ENCODE results near the gene SLC38A8.
A peak's percentile ranks its signal among the peaks of the same experiment; 100 is the strongest.

The SLC38A8 gene

GRCh38 chr16:84068783-84069462 is 26.3 kb upstream of the SLC38A8 start:
- DNase-seq (ENCODE audit: low read depth in 3 of 3), result no peak

- no peak for DNase-seq (ENCODE audit: low read depth in 3 of 3)
These were observed 25.4 kb upstream of the SLC38A8 start for GRCh38 chr16:84068041-84068440.

DNA sequence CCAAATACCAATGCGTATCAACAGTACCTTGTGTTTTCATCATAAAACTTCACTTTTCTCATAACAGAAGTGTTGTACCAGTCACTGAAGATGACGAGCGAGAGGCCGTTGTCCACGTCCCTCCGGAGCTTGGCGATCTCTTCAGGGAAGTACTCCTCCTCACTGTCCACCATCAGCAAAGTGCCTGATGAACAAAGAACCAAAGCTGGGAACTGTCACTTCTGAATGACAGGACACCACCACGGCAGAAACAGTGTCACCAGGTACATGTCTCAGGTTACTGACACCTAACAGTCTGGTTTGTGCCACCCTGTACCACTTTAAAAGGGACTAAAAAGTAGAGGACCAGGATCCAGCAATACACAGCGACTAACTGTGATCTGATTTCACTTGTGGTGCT is 25.0 kb upstream of the SLC38A8 start:
- no peak for DNase-seq (ENCODE audit: low read depth in 3 of 3)

DNA sequence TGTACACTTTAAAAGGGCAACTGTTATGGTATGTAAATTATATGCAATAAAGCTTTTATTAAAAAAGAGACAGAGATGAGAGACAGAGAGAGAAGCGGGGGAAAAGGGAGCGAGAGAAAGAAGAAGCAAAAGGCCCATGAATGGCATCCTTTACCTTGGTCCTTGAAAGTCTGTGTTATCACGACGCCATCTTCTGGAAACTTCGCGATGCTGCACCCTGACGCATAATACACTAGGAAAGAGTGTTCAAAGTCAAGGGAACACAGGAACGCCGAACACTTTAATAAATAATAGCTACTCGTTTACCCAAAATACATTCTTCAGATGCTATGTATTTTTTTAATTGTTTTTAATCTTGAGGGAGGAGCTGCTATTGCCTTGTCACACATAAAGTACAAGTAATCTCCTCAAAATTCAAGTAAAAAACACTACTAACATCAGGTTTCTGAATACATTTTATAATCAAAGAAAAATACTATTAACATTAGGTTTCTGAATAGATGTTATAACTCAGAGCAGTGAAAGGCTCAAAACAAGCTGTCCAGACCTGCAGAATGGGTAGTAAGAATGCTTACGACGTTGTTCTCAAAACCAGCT is 23.0 kb upstream of the SLC38A8 start:
- peak in 1 of 3 experiments; percentile 20 for DNase-seq (ENCODE audit: low read depth in 3 of 3)

DNA sequence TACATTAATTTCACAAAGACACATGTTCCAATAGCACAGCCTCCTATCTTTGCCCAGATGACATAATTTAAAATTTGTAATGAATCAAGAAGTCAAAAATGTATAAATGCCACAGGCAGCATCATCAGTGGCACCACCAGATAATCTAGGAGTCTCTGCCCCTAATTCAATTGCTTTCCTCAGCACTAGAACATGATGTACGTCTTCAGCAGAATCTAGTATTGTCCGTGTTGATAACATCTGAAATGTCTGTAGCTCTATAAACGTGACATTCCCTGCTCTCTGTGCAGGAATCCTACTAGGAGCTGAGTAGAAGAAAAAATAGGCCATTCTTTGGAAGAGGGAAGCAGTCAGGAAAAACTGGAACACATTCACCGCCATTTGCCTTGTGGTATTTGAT is 21.4 kb upstream of the SLC38A8 start:
- DNase-seq (ENCODE audit: low read depth in 3 of 3), result no peak

- peak; percentile 43 to 69 (median 50) for DNase-seq (ENCODE audit: low read depth in 3 of 3)
These were observed 20.4 kb upstream of the SLC38A8 start for GRCh38 chr16:84062734-84063640.

GRCh38 chr16:84061236-84061819 is 18.7 kb upstream of the SLC38A8 start:
- no peak for DNase-seq (ENCODE audit: low read depth in 3 of 3)

DNA sequence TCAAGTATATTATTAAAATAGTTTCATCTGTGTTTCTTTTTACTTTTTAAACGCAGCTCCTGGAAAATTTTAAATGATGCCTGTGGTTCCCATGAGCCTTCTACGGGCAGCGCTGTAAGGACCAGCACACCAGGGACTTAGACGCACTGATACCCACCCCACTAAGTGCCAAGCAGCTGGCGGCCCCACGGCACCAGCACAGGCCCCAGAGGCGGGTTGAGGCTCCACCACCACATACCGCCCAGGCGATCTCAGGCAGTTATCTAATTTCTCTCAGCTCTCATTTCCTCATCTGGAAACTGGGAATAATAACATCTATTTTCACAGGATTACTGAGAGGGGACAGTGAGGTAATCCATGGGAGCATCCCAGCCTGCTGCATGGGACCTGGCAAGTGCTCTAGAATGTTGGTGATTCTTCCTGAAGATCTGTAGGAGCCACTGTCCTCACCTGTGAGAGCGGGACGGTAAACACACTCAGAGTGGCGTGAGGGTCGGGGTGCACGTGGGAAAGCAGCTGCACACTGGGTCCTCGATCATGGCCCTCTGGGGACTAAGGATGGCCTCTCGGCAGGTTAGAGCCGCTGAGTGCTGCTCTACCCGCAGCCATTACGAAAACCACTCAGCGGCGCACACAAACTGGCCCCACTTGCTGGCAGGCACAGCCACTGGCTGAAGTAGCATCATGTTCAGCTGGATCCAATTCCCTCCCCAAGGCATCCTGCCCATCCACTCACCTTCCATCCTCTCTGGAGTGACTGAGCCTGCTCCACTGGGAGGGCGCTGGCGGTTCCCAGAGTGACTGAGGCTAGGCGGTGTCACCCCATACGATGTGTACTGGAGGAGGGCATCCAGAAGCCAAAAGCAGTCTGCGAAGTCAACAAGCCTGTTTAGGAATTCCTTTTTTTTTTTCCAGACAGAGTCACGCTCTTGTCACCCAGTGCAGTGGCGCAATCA is 17.6 kb upstream of the SLC38A8 start:
- DNase-seq (ENCODE audit: low read depth in 3 of 3), result no peak

DNA sequence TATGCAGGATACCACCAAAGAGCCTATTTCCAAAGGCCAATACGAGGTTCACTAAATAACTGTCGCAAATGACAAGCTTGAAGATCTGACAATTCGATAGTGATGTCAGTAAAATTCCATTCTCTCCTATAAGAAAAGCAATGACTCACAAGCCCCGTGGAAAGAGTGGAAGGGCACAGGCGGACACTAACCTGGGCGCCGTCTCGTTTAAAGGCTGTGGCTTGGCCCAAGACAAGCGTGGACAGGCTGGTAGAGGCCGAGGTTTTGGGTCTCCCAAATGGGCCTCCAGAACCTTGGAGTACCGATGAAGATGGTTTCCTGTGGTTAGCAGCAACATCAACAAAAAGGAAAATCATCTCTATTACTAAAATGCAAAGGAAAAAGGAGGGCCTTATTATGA is 16.5 kb upstream of the SLC38A8 start:
- no peak for DNase-seq (ENCODE audit: low read depth in 3 of 3)

- DNase-seq (ENCODE audit: low read depth in 3 of 3), result no peak
These were observed 16.1 kb upstream of the SLC38A8 start for GRCh38 chr16:84058664-84059063.

- DNase-seq (ENCODE audit: low read depth in 3 of 3), result no peak
These were observed 15.6 kb upstream of the SLC38A8 start for GRCh38 chr16:84058211-84058610.

DNA sequence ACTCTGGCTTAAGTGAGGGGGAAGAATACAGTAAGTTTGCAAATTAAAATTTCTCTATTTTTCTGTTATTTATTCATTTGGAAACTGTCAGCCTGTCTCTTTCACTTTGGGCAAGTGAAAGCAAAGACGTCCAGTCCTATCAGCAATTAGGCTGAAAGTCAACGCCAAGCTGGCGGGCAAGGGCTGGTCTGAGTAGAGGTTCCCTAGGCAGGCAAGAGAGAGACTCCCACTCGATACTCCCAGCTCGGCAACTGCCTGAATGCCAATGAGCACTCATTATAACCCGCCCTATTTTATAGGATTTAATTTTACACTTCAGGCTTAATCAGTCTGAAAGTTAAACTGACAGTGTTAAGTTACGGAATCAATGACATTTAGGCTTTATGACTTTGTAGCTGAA is 14.3 kb upstream of the SLC38A8 start:
- DNase-seq (ENCODE audit: low read depth in 3 of 3), result no peak

- DNase-seq (ENCODE audit: low read depth in 3 of 3), result no peak
These were observed 13.4 kb upstream of the SLC38A8 start for GRCh38 chr16:84055801-84056634.

DNA sequence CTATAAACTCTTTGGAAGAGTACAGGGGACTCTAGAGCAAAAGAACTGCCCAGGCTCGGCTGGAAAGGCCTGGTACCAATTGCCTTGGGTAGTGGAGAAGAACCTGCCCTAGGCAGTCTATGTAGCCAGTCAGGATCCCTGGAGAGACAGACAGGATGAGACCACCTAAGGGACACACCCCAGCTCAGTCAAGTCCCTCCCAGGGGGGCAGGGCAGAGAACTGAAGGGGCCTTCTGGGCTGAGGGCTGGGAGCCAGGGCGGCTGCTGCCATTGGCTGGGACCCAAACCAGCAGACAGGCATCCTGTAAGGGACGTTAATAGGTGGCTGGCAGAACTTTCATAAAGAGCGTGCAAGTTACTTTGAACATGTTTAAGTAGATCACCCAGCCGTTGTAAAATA is 12.8 kb upstream of the SLC38A8 start:
- no peak for DNase-seq (ENCODE audit: low read depth in 3 of 3)

DNA sequence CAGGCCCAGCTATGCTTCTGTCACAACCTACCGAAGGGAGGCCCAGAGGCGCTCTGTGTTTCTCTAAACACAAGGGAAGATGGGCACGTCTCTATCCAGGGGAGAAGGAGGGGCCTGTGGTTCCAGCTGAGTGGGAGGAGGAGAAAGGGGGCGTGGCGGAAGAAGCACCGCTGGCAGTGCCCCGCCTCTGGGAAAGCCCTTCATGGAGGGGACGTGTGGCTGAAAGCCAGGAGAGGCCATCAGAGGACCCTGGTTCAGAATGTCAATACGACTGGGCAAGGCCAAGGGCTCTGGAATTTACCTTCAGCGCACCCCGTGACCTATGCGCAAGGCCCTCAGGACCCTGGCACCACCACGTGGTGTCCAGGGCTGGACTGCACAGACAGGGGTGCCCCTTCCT is 12.3 kb upstream of the SLC38A8 start:
- no peak for DNase-seq (ENCODE audit: low read depth in 3 of 3)

DNA sequence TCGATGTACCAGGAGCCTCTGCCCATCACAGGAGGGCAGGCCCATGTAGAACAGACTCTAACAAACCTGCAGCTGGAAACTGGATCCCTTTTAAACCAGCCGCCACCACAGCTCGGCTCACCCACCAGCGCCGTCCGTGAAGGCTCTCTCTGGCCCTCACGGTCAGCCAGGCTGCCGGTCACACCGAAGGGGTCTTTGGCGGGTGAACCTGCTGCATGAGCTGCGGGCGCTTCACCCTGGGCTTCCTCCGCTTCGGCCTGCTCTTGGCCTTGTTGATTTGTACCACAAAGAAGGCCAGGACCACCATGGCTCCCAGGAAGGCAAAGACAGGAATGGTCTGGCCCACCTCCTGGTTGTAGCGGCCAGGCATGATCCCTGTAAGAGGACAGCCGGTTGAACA is 11.7 kb upstream of the SLC38A8 start:
- no peak for DNase-seq (ENCODE audit: low read depth in 3 of 3)

DNA sequence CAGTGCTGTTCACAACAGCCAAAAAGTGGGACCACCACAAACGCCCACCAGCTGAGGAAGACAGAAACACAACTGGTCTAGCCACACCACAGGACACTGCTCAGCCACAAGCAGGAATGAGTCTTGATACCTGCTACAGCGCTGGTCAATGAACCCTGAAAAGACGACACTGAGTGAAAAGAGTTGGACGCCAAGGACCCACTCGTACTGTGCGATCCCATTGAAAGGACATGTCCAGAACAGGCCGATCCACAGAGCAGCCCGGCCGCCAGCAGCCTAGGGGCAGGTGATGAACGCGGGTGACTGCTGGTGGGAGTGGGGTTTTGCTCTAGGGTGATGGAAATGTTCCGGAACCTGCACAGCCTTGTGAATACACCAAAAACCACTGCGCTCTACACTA is 10.6 kb upstream of the SLC38A8 start:
- no peak for DNase-seq (ENCODE audit: low read depth in 3 of 3)

GRCh38 chr16:84052071-84052622 is 9.6 kb upstream of the SLC38A8 start:
- no peak for DNase-seq (ENCODE audit: low read depth in 3 of 3)

DNA sequence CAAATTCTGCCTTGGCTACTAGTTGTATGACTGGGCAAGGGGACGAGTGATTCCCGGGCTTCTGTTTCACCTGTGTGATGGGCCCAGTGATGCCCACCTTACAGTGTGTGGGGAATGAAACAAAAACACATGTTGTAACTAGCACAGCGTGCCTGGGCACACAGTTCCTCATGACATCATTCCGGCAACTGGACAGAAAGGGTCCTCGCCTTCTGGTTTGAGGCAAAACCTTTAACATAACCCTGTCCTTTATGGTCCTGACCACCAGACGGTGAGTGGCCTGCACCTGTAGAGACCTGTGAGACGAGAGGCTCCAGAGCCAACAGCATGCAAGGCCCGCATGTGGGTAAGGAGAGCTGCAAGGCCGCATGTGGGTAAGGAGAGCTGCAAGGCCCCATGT is 7.7 kb upstream of the SLC38A8 start:
- no peak for DNase-seq (ENCODE audit: low read depth in 3 of 3)

Measured in stimulated activated CD4-positive, alpha-beta T cell treated with anti-CD3 and anti-CD28 coated beads, TNF-alpha, amount 100 ng/mL, for 24 hours (primary cell).